Suprapubic skin (tissue), 4 donors: ENCODE results near the gene SPRED1. TPM values are rescaled to one million over a fixed set of nuclear protein-coding genes. Genes with fewer than 3 reads are reported as not detected.

Experiments
- DNase-seq, 2 donors: peaks; one replicate each; pipeline ENCODE4 v3.0.0-alpha.2; 2019; ENCODE audit warnings: low spot score in 2 of 2
- H3K27ac ChIP-seq: fragments of 200-600 bp; sonication (generic); one replicate; pipeline ENCODE4 v1.5.1; 2019
- H3K27me3 ChIP-seq: fragments of 200-600 bp; sonication (generic); one replicate; pipeline ENCODE4 v1.5.1; 2019
- H3K36me3 ChIP-seq: fragments of 200-600 bp; sonication (generic); one replicate; pipeline ENCODE4 v1.5.1; 2019
- H3K4me1 ChIP-seq: fragments of 200-600 bp; sonication (generic); one replicate; pipeline ENCODE4 v1.5.1; 2019
- H3K4me3 ChIP-seq: fragments of 200-600 bp; sonication (generic); one replicate; pipeline ENCODE4 v1.5.1; 2019; ENCODE audit warnings: mild to moderate bottlenecking
- H3K9me3 ChIP-seq: fragments of 200-600 bp; sonication (generic); one replicate; pipeline ENCODE4 v1.5.1; 2019
- EP300 ChIP-seq: sonication (generic); formaldehyde crosslinking; IDR thresholded peaks from one replicate; pipeline ENCODE4 v1.6.1; 2017; ENCODE audit warnings: antibody characterized with exemption
- POLR2A ChIP-seq, 2 donors: fragments of 450-650 bp; IDR thresholded peaks; one replicate each; pipeline ENCODE4 v1.6.1; 2017; ENCODE audit warnings: antibody characterized with exemption in 2 of 2, mild to moderate bottlenecking in 2 of 2, moderate library complexity in 2 of 2
- POLR2AphosphoS5 ChIP-seq, 3 donors: sonication (generic); formaldehyde crosslinking; IDR thresholded peaks; one replicate each; pipeline ENCODE4 v1.6.1; 2017; ENCODE audit warnings: antibody characterized with exemption in 3 of 3
- WGBS: methylation state at CpG from one replicate; pipeline ENCODE4 v1.1.5; 2018; 5-methylcytosine and 5-hydroxymethylcytosine counted together
- total RNA-seq, 4 donors: library from RNA; depleted of rRNA; stranded (reverse); fragments of >200 nt; gene quantifications; one replicate each; pipeline ENCODE4 v1.1.0, GENCODE V29; 2016
- TF ChIP-seq, protein P1 (sequence below), 2 donors: fragments of 200-600 bp in 1 of 2; fragments of 450-650 bp in 1 of 2; sonication (generic) in 1 of 2; IDR thresholded peaks; one replicate each; pipeline ENCODE4 v1.5.1; 2016 to 2019; ENCODE audit warnings: antibody characterized with exemption in 2 of 2, mild to moderate bottlenecking in 1 of 2, moderate library complexity in 1 of 2

SPRED1 gene
- total RNA-seq, 4 donors from 2014 or later = 8.8 to 17.6 (median 12.8) TPM

DNA sequence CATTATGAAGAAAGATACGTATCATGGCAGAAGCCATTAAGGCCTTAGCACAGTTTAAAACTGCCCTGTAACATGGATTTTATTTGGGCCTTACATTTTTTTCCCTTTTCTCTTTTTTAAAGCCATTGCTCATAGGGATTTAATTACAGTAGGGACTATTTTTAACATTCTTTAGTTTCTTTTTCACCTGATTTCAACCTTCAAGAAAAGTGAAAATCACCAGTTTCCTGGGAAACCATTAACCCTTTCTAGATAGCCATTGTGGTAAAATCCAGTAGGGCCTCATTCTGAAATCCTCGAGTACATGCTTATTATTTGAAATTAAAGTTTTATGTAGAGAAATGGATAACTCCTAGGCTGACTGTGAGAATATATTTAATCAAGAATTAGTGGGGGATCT, 3.1 kb downstream of the SPRED1 start:
- peaks cover 56% of the 10 kb centered on the region for H3K4me1 ChIP-seq
- no peaks in the 10 kb centered on the region for H3K27me3 ChIP-seq
- H3K9me3 ChIP-seq = no peaks in the 10 kb centered on the region
- 18% methylated on average over 2 of the region's 2 CpGs for WGBS
- DNase-seq = no peak
- no peaks in the 10 kb centered on the region for H3K36me3 ChIP-seq
- peak overlapping the region; percentile 26 for H3K27ac ChIP-seq
- TF ChIP-seq EP300 (no peak), POLR2A (IDR thresholded peaks at IDR 0.05) (no peak), POLR2AphosphoS5 (IDR thresholded peaks at IDR 0.05) (no peak)
- TF ChIP-seq, protein P1, sequence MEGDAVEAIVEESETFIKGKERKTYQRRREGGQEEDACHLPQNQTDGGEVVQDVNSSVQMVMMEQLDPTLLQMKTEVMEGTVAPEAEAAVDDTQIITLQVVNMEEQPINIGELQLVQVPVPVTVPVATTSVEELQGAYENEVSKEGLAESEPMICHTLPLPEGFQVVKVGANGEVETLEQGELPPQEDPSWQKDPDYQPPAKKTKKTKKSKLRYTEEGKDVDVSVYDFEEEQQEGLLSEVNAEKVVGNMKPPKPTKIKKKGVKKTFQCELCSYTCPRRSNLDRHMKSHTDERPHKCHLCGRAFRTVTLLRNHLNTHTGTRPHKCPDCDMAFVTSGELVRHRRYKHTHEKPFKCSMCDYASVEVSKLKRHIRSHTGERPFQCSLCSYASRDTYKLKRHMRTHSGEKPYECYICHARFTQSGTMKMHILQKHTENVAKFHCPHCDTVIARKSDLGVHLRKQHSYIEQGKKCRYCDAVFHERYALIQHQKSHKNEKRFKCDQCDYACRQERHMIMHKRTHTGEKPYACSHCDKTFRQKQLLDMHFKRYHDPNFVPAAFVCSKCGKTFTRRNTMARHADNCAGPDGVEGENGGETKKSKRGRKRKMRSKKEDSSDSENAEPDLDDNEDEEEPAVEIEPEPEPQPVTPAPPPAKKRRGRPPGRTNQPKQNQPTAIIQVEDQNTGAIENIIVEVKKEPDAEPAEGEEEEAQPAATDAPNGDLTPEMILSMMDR (IDR thresholded peaks at IDR 0.05) = no peak
- peak overlapping the region; percentile 95 for H3K4me3 ChIP-seq

- Histone ChIP-seq H3K4me1 (peaks cover 56% of the 10 kb centered on the region), H3K27ac (no peak overlapping the region), H3K36me3 (no peaks in the 10 kb centered on the region), H3K27me3 (no peaks in the 10 kb centered on the region), H3K9me3 (no peaks in the 10 kb centered on the region), H3K4me3 (no peak overlapping the region)
- WGBS = 8% methylated on average over 2 of the region's 2 CpGs
- TF ChIP-seq, protein P1 (IDR thresholded peaks at IDR 0.05) = no peak
- TF ChIP-seq EP300 (no peak), POLR2AphosphoS5 (IDR thresholded peaks at IDR 0.05) (no peak), POLR2A (IDR thresholded peaks at IDR 0.05) (no peak)
- DNase-seq = no peak
Observed at GRCh38 chr15:38257676-38258075, 5.0 kb downstream of the SPRED1 start.

DNA sequence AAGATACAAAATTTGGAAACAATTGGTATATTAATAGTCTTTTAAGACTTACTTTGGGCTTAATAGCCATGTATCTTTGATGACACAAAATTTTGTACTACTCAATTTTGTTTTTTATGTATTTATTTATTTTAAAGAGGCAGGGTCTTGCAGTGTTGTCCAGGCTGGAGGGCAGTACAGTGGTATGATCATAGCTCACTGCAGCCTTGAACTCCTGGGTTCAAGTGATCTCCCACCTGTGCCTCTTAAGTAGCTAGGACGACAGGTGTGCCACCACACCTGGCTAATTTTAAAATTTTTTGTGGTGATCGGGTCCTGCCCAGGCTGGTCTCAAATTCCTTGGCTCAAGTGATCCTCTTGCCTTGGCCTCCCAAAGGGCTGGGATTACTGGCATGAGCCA, 6.5 kb downstream of the SPRED1 start:
- TF ChIP-seq EP300 = no peak
- TF ChIP-seq POLR2AphosphoS5 (IDR thresholded peaks at IDR 0.05) = no peak
- TF ChIP-seq POLR2A (IDR thresholded peaks at IDR 0.05) = no peak
- TF ChIP-seq, protein P1 (IDR thresholded peaks at IDR 0.05) = no peak
- Histone ChIP-seq H3K4me1 (peaks cover 44% of the 10 kb centered on the region), H3K4me3 (no peak overlapping the region), H3K36me3 (no peaks in the 10 kb centered on the region), H3K27me3 (no peaks in the 10 kb centered on the region), H3K27ac (no peak overlapping the region), H3K9me3 (no peaks in the 10 kb centered on the region)
- 82% methylated on average over 2 of the region's 2 CpGs for WGBS
- no peak for DNase-seq

DNA sequence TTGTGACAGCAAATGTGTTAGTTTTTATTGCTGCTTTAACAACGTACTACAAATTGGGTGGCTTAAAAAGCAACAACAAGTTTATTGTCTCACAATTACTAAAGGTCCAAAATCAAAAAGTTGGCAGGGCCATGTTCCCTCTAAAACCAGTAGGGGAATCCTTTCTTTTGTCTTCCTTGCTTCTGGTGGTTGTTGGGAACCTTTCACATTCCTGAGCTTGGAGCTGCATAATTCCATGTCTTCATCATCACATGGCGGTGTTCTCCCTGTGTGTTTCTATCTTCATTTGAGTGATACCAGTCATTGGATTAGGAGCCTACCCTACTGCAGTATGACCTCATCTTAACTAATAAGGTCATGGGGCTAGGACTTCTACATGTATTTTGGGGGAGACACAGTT, 7.4 kb downstream of the SPRED1 start:
- Histone ChIP-seq H3K4me3 (no peak overlapping the region), H3K27me3 (no peaks in the 10 kb centered on the region), H3K36me3 (no peaks in the 10 kb centered on the region), H3K27ac (no peak overlapping the region), H3K4me1 (peaks cover 37% of the 10 kb centered on the region), H3K9me3 (no peaks in the 10 kb centered on the region)
- TF ChIP-seq, protein P1 (IDR thresholded peaks at IDR 0.05) = no peak
- no peak for TF ChIP-seq POLR2A (IDR thresholded peaks at IDR 0.05)
- DNase-seq = no peak
- 75% methylated on average over 2 of the region's 2 CpGs for WGBS

- WGBS = 93% methylated on average over 3 of the region's 3 CpGs
- no peak overlapping the region for H3K27ac ChIP-seq
- H3K9me3 ChIP-seq = no peaks in the 10 kb centered on the region
- H3K36me3 ChIP-seq = no peaks in the 10 kb centered on the region
- no peak for TF ChIP-seq POLR2AphosphoS5 (IDR thresholded peaks at IDR 0.05)
- TF ChIP-seq POLR2A (IDR thresholded peaks at IDR 0.05) = no peak
- no peak for TF ChIP-seq EP300
- TF ChIP-seq, protein P1 (IDR thresholded peaks at IDR 0.05) = no peak
- no peak for DNase-seq
- no peak overlapping the region for H3K4me3 ChIP-seq
- H3K27me3 ChIP-seq = no peaks in the 10 kb centered on the region
- peaks cover 13% of the 10 kb centered on the region for H3K4me1 ChIP-seq
Observed at GRCh38 chr15:38263251-38263650, 10.6 kb downstream of the SPRED1 start.
